ENCODE results near the gene RPN2. TPM values are rescaled to one million over a fixed set of nuclear protein-coding genes. Genes with fewer than 3 reads are reported as not detected.

The RPN2 gene
- total and polyA plus RNA-seq, 10 donors, result 45.7 to 161 (median 129) TPM

GRCh38 chr20:37161830-37162549, 17.1 kb upstream of the RPN2 start:
- 78 to 83% (median 81%) methylated on average over 12 of the region's 12 CpGs for WGBS, 5 donors
- H3K9me3 ChIP-seq, result no peaks in the 10 kb centered on the region
- H3K36me3 ChIP-seq, result peaks cover 0 to 1% (median 0%) of the 10 kb centered on the region in 6 donors
- TF ChIP-seq POLR2A (IDR thresholded peaks at IDR 0.05), result no peak
- no peak for TF ChIP-seq CTCF (IDR thresholded peaks at IDR 0.05 in 8 of 11, conservative IDR thresholded peaks at IDR 0.05 in 3 of 11)
- no peak for TF ChIP-seq POLR2AphosphoS5 (IDR thresholded peaks at IDR 0.05)
- no peak overlapping the region for H3K4me3 ChIP-seq
- H3K27me3 ChIP-seq (replicated peaks in 1 of 7), result no peaks in the 10 kb centered on the region
- H3K4me1 ChIP-seq, result no peaks in the 10 kb centered on the region
- H3K27ac ChIP-seq, result no peak overlapping the region
- intact Hi-C loops (cut with DNase I; ENCODE audit: low total_unique reads), result no loop called here
- DNase-seq, result no peak

GRCh38 chr20:37162646-37163045, 16.5 kb upstream of the RPN2 start:
- Histone ChIP-seq H3K9me3 (no peaks in the 10 kb centered on the region), H3K27ac (no peak overlapping the region), H3K4me1 (no peaks in the 10 kb centered on the region), H3K4me3 (no peak overlapping the region), H3K36me3 (peaks cover 0 to 8% (median 0%) of the 10 kb centered on the region in 6 donors), H3K27me3 (replicated peaks in 1 of 7) (no peaks in the 10 kb centered on the region)
- no peak for TF ChIP-seq CTCF (IDR thresholded peaks at IDR 0.05 in 8 of 11, conservative IDR thresholded peaks at IDR 0.05 in 3 of 11)
- no peak for TF ChIP-seq POLR2A (IDR thresholded peaks at IDR 0.05)
- TF ChIP-seq POLR2AphosphoS5 (IDR thresholded peaks at IDR 0.05), result no peak
- WGBS, 5 donors, result 89 to 95% (median 93%) methylated on average over 6 of the region's 6 CpGs
- DNase-seq, result no peak
- intact Hi-C loops (cut with DNase I; ENCODE audit: low total_unique reads), result no loop called here

GRCh38 chr20:37163832-37164554, 15.1 kb upstream of the RPN2 start:
- no peak for TF ChIP-seq POLR2AphosphoS5 (IDR thresholded peaks at IDR 0.05)
- no peaks in the 10 kb centered on the region for H3K4me1 ChIP-seq
- peaks cover 0 to 11% (median 0%) of the 10 kb centered on the region in 6 donors for H3K36me3 ChIP-seq
- DNase-seq, result no peak
- WGBS, 5 donors, result 82 to 92% (median 84%) methylated on average over 4 of the region's 4 CpGs
- no peak overlapping the region for H3K27ac ChIP-seq
- intact Hi-C loops (cut with DNase I; ENCODE audit: low total_unique reads), result no loop called here
- no peaks in the 10 kb centered on the region for H3K27me3 ChIP-seq (replicated peaks in 1 of 7)
- no peaks in the 10 kb centered on the region for H3K9me3 ChIP-seq
- H3K4me3 ChIP-seq, result no peak overlapping the region

GRCh38 chr20:37165031-37165430, 14.1 kb upstream of the RPN2 start:
- WGBS, 5 donors, result 94 to 100% (median 95%) methylated on average over 1 of the region's 1 CpG
- Histone ChIP-seq H3K27me3 (replicated peaks in 1 of 7) (no peaks in the 10 kb centered on the region), H3K27ac (no peak overlapping the region), H3K36me3 (peaks cover 0 to 11% (median 0%) of the 10 kb centered on the region in 6 donors), H3K4me3 (no peak overlapping the region), H3K4me1 (no peaks in the 10 kb centered on the region), H3K9me3 (no peaks in the 10 kb centered on the region)
- intact Hi-C loops (cut with DNase I; ENCODE audit: low total_unique reads), result no loop called here
- DNase-seq, result no peak
- TF ChIP-seq POLR2AphosphoS5 (IDR thresholded peaks at IDR 0.05) (no peak), POLR2A (IDR thresholded peaks at IDR 0.05) (no peak), CTCF (IDR thresholded peaks at IDR 0.05 in 8 of 11, conservative IDR thresholded peaks at IDR 0.05 in 3 of 11) (no peak)
